ENCODE measurements around the gene TP53AIP1.

DNA sequence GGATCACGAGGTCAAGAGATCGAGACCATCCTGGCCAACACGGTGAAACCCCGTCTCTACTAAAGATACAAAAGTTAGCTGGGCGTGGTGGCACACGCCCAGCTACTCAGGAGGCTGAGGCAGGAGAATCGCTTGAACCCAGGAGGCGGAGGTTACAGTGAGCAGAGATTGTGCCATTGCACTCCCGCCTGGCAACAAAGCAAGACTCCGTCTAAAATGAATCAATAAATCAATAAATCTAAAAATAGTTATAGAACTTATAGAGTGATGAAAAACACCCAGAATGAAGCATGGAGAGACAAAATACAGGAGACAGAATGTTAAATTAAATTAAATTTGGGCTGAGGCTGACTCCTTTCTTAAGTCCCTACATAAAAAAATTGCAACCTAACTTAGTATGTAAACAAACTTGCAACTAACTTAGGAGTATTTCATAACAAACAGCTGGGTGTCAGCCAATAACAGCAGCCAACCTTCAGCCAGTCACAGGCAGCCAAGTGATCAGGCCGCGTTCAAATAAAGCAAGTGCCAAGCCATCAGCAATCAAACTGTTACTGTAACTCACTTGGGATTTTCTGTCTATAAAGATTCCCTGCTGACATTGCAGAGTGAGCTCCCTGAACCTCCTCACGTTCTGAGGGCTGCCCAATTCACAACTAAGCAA, 7.3 kb upstream of the TP53AIP1 start:
- TF ChIP-seq, protein P1, sequence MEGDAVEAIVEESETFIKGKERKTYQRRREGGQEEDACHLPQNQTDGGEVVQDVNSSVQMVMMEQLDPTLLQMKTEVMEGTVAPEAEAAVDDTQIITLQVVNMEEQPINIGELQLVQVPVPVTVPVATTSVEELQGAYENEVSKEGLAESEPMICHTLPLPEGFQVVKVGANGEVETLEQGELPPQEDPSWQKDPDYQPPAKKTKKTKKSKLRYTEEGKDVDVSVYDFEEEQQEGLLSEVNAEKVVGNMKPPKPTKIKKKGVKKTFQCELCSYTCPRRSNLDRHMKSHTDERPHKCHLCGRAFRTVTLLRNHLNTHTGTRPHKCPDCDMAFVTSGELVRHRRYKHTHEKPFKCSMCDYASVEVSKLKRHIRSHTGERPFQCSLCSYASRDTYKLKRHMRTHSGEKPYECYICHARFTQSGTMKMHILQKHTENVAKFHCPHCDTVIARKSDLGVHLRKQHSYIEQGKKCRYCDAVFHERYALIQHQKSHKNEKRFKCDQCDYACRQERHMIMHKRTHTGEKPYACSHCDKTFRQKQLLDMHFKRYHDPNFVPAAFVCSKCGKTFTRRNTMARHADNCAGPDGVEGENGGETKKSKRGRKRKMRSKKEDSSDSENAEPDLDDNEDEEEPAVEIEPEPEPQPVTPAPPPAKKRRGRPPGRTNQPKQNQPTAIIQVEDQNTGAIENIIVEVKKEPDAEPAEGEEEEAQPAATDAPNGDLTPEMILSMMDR (IDR thresholded peaks at IDR 0.05): no peak
- TF ChIP-seq MYC (IDR thresholded peaks at IDR 0.05; ENCODE audit: borderline replicate concordance, low read length) (no peak), RNF2 (IDR thresholded peaks at IDR 0.05; ENCODE audit: borderline replicate concordance, low read depth) (no peak), POLR2A (IDR thresholded peaks at IDR 0.05; ENCODE audit: low read length) (no peak), HOXA7 (CRISPR knock-in tag; IDR thresholded peaks at IDR 0.05) (no peak), KDM1A (IDR thresholded peaks at IDR 0.05; ENCODE audit: low read depth) (no peak), CHD2 (IDR thresholded peaks at IDR 0.05; ENCODE audit: low read length, partially characterized antibody) (no peak), HOXB5 (CRISPR knock-in tag; IDR thresholded peaks at IDR 0.05) (no peak), RAD21 (conservative IDR thresholded peaks at IDR 0.05 in 1 of 2, IDR thresholded peaks at IDR 0.05 in 1 of 2) (no peak), HDAC2 (IDR thresholded peaks at IDR 0.05) (no peak)
- TF ChIP-seq, protein P2, sequence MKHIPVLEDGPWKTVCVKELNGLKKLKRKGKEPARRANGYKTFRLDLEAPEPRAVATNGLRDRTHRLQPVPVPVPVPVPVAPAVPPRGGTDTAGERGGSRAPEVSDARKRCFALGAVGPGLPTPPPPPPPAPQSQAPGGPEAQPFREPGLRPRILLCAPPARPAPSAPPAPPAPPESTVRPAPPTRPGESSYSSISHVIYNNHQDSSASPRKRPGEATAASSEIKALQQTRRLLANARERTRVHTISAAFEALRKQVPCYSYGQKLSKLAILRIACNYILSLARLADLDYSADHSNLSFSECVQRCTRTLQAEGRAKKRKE (CRISPR knock-in tag; IDR thresholded peaks at IDR 0.05; ENCODE audit: low read depth): no peak
- TF ChIP-seq, protein P3, sequence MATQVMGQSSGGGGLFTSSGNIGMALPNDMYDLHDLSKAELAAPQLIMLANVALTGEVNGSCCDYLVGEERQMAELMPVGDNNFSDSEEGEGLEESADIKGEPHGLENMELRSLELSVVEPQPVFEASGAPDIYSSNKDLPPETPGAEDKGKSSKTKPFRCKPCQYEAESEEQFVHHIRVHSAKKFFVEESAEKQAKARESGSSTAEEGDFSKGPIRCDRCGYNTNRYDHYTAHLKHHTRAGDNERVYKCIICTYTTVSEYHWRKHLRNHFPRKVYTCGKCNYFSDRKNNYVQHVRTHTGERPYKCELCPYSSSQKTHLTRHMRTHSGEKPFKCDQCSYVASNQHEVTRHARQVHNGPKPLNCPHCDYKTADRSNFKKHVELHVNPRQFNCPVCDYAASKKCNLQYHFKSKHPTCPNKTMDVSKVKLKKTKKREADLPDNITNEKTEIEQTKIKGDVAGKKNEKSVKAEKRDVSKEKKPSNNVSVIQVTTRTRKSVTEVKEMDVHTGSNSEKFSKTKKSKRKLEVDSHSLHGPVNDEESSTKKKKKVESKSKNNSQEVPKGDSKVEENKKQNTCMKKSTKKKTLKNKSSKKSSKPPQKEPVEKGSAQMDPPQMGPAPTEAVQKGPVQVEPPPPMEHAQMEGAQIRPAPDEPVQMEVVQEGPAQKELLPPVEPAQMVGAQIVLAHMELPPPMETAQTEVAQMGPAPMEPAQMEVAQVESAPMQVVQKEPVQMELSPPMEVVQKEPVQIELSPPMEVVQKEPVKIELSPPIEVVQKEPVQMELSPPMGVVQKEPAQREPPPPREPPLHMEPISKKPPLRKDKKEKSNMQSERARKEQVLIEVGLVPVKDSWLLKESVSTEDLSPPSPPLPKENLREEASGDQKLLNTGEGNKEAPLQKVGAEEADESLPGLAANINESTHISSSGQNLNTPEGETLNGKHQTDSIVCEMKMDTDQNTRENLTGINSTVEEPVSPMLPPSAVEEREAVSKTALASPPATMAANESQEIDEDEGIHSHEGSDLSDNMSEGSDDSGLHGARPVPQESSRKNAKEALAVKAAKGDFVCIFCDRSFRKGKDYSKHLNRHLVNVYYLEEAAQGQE (IDR thresholded peaks at IDR 0.05): no peak
- TF ChIP-seq, protein P4, sequence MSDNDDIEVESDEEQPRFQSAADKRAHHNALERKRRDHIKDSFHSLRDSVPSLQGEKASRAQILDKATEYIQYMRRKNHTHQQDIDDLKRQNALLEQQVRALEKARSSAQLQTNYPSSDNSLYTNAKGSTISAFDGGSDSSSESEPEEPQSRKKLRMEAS (IDR thresholded peaks at IDR 0.05): no peak

Measured in A549 (cell line).